HG03025 (cell line): ENCODE measurements around the gene NELL2.
"Not testable (repeated sequence)": the region's sequence is repeated elsewhere in the genome, so short reads cannot be mapped to it uniquely, and the experiment has no call there.

ENCODE experiments used
- ATAC-seq: cut with Tn5 transposase; IDR thresholded peaks from one replicate; pipeline ENCODE4 v1.9.1; 2021; ENCODE audit warnings: mild to moderate bottlenecking, moderate library complexity; ENCODE audit not compliant: unreplicated experiment, low FRiP score

NELL2 gene

GRCh38 chr12:44780221-44780790 is 95.8 kb downstream of the NELL2 start:
- ATAC-seq = no peak

GRCh38 chr12:44779766-44780165 is 96.3 kb downstream of the NELL2 start:
- ATAC-seq = no peak

DNA sequence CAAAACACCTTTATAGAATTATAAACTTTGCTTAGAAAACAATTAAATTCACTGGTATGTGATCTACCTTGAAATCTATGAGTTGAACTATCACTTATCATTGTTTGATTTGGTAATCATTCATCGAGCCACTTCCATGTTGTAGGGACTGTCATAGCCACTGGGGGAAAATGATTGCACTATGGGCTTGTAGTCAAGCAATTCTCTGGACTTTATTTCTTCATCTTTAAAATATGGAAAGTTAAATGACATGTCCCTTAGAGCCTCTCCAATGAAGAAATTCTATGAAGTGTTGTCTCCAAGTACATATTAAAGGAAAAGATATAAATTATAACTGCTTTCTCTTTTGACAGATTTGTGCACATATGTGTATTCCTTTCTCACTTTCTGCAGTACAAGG is 97.3 kb downstream of the NELL2 start:
- no peak for ATAC-seq

- no peak for ATAC-seq
Measured at GRCh38 chr12:44777044-44777443, 99.1 kb downstream of the NELL2 start.

DNA sequence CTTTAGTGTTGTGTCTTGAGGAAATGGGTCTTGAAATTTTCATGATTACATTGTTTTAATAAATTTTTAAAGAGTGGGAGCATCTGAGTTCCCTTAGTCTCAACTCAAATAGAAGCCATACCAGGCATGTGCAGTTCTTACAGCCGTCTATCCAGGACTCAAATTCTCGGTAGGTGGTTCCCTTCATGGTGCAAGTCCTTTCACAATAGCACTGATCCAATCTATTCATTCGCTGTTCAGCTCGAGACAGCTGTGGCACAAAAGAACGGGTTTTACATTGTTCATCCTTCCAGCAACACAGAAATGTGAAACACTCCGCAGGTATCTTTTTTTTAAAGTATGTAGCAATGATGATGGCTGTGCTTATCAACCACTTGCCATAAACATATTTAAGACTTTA is 100.2 kb downstream of the NELL2 start:
- no peak for ATAC-seq

- peak; percentile 48 for ATAC-seq
Measured at GRCh38 chr12:44774815-44775411, 101.2 kb downstream of the NELL2 start.

- ATAC-seq = no peak
Measured at GRCh38 chr12:44771485-44772021, 104.6 kb downstream of the NELL2 start.

DNA sequence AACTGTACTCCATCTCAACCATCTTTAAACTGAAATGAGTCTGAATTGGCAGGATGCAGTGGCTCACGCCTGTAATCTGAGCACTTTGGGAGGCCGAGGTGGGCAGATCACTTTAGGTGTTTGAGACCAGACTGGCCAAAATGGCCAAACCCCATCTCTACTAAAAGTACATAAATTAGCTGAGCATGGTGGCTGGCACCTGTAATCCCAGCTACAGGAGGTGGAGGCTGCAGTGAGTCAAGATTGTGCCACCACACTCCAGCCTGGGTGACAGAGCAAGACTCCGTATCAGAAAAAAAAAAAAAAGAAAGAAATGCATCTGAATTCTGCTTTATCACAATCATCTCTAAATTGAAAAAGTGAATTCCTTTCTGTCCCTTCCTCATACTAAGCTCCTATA is 110.3 kb downstream of the NELL2 start:
- ATAC-seq = no peak

DNA sequence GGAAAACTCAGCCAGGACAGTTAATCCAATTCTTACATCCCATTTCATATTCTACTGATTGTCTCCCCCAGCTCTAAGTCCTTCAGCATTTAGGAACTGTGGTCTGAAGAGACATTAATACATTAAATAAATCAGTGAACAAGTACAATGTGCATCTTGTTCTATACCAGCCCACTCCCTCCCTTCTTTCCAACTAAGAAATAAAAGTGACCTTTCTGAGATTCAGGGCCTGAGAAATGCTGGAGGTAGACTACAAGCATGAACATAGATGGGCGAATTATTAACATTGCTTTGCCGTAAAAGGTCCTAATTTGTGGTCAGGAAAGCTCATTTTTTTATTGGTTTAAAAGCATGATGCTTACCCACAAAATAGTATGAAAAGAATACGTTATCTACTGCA is 113.1 kb downstream of the NELL2 start:
- no peak for ATAC-seq

GRCh38 chr12:44759289-44759688 is 116.8 kb downstream of the NELL2 start:
- no peak for ATAC-seq

GRCh38 chr12:44750468-44750867 is 125.6 kb downstream of the NELL2 start:
- no peak for ATAC-seq

DNA sequence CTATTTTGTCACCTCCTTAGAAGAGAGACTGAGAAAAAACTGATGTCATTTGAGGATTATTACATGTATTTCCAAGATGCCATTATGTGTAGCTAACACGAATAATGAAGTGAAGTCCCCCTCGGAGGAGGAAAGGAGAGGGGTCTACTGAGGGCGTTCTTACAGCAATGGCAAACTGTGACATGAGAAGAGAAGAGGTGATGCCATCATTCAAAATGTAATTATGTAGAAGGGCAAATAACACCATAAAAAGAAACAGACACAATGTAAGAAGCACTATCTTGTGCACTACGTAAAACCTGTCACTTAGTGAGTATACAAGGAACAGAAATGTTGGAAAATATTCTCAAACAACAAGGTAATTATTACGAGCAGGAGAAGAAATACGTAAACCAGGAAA is 126.5 kb downstream of the NELL2 start:
- no peak for ATAC-seq

DNA sequence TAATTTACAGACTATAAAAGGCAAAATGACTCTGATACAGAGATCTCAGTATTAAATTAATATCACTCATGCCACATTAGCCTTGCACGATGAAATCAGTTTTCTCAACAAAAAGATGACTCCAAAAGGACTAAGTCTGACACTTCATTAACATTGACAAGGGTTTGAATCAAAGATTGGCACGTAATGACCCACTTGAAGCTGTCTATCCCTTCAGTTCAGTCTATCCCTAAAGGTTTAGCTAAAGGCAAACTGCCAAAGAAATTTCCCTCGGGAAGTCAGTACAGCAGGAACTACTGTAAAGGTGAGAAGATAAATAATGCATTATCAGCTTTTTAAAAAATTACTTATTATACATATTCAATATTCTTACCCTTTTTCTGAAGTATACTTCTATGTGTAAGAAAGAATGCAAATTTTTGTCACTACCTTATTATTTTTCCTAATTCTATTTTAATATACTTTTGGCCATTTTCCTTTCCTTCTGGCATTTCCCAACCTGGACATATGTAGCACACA is 127.1 kb downstream of the NELL2 start:
- no peak for ATAC-seq

DNA sequence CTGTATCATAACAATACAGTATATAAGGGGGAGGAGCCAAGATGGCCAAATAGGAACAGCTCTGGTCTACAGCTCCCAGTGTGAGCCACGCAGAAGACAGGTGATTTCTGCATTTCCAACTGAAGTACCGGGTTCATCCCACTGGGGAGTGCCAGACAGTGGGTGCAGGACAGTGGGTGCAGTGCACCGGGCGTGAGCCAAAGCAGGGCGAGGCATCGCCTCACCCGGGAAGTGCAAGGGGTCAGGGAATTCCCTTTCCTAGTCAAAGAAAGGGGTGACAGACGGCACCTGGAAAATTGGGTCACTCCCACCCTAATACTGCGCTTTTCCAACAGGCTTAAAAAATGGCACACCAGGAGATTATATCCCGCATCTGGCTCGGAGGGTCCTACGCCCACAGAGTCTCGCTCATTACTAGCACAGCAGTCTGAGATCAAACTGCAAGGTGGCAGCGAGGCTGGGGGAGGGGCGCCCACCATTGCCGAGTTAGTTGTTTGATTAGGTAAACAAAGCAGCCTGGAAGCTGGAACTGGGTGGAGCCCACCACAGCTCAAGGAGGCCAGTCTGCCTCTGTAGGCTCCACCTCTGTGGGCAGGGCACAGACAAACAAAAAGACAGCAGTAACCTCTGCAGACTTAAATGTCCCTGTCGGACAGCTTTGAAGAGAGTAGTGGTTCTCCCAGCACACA is 134.7 kb downstream of the NELL2 start:
- ATAC-seq = not testable (repeated sequence)

DNA sequence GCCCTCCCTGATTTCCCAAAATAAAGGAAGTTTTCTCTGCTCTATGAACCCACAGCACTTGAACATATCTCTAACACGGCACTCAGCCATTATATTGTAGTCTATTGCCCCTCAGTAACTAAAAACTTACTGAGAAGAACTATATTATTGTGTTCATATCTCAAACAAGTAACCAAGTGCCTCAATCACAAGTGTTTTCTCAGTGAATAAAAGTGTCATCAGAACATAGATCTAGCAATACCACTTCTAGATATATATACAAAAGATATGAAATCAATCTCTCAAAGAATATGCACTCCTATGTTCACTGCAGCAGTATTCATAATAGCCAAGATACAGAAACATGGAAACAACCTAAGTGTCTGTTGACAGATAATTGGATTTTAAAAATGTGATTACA is 138.1 kb downstream of the NELL2 start:
- ATAC-seq = no peak

DNA sequence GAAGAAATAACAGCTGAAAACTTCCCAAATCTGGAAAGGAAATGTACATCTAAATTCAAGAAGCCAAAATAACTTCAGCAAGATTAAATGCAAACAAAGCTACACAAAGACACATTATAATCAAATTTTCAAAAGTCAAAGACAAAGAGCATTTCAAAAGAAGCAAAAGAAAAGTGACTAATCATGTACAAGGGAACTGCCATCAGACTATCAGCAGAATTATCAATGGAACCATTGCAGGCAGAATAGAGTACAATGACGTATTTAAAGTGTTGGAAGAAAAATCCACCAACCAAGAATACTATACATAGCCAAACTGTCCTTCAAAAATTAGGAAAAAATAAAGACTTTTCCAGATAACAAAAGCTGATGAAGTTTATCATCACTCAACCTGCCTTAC is 147.5 kb downstream of the NELL2 start:
- no peak for ATAC-seq

GRCh38 chr12:44720265-44720664 is 155.8 kb downstream of the NELL2 start:
- ATAC-seq = no peak

DNA sequence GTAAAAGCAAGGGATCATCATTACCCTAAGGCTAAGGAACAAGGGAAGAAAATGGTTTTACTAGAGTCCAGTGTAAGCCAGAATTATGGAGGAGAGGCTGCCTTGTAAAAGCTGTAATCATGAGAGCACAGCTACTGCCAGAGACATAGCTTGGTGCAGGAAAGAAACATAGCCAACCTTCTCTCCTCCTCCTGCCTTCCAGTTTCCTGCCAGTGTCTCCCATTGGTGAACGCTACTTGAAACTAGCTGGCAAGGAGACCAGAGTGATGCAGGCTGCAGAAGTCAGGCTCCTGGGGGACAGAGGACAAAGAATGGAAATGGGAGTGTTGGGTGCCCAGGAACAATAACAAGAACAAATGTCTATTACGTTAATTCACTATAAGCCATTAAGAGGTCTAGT is 158.5 kb downstream of the NELL2 start:
- ATAC-seq = no peak

GRCh38 chr12:44716711-44717110 is 159.4 kb downstream of the NELL2 start:
- no peak for ATAC-seq

- no peak for ATAC-seq
Measured at GRCh38 chr12:44711736-44712135, 164.4 kb downstream of the NELL2 start.

DNA sequence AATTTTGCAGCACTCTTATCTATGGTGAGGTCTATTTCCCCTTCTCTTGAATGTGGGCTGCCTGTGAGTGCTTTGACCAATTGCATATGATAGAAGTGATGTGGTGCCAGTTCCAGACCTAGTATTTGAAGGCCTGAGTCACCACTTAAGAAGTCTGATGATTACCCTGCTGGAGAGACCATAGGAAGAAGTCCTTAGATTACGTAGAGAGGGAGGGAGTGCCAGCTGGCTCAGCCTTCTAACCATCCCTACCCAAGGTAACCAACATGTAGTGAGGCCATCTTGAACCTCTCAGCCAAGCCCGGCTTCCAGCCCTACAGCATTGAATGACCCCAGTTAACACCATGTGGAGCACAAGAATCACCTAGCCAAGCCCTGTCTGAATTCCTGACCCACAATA is 166.9 kb downstream of the NELL2 start:
- no peak for ATAC-seq

DNA sequence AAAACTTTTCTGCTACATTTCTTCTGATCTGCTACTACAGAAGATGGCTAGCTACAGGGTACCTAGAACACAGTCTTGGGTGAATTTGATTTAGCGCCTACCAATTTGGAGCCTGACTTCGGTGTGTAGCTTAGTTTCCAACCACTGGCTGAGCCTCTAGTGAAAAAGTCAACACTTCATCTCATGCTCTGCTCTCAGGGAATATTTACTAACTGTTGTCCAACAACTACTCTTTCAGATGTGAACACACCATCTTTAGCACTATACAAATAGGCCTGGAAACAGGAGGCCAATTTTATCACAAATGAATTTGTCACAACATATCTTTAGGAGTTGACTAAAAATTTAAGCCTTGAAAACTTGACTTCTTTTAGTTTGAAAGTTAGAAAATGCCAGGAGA is 167.9 kb downstream of the NELL2 start:
- ATAC-seq = no peak
